GM12801 (cell line): ENCODE data around the gene CDS1.

Source experiments
- CTCF ChIP-seq: IDR thresholded peaks from one replicate; pipeline ENCODE4 v1.5.1; 2011; ENCODE audit warnings: control low read depth; ENCODE audit not compliant: insufficient read length; ENCODE audit errors: extremely low read depth

Gene CDS1

GRCh38 chr4:84652478-84652877 lies 69.6 kb downstream of the CDS1 start:
- TF ChIP-seq CTCF, result no peak

- no peak for TF ChIP-seq CTCF
Measured at GRCh38 chr4:84660606-84661005, 77.7 kb downstream of the CDS1 start.

GRCh38 chr4:84661191-84661939 lies 78.4 kb downstream of the CDS1 start:
- no peak for TF ChIP-seq CTCF

GRCh38 chr4:84666439-84666838 lies 83.5 kb downstream of the CDS1 start:
- TF ChIP-seq CTCF, result no peak

GRCh38 chr4:84669201-84669600 lies 86.3 kb downstream of the CDS1 start:
- no peak for TF ChIP-seq CTCF

GRCh38 chr4:84672177-84672576 lies 89.2 kb downstream of the CDS1 start:
- no peak for TF ChIP-seq CTCF

GRCh38 chr4:84673475-84674240 lies 90.7 kb downstream of the CDS1 start:
- TF ChIP-seq CTCF, result no peak
